NCI-H1436 treated with DMSO at 0.1 percent for 48 hours (cell line): ENCODE data around the gene SEMA5B.

Source experiments
- DNase-seq: peaks from one replicate; lab custom pipeline; 2025; lab: John Stamatoyannopoulos, UW

Gene SEMA5B

DNA sequence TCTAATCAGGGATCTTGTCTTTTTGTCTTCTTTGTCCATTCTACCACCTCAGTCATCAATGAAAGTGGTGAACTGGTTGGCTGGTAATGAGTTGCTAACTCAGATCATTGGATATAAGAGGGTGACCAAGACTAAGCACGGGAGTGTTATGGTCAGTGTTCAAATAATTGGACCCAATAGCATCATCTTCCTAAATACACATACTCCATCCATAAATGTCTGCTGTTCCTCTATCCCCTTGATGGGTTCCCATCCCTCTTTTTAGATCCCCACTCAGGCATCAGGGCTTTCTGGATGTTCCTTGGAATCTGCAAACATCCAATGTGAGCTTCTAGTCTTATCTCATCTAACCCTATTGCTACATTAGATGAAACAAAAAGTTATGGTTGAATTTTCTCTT is 3.5 kb downstream of the SEMA5B start:
- DNase-seq: no peak

DNA sequence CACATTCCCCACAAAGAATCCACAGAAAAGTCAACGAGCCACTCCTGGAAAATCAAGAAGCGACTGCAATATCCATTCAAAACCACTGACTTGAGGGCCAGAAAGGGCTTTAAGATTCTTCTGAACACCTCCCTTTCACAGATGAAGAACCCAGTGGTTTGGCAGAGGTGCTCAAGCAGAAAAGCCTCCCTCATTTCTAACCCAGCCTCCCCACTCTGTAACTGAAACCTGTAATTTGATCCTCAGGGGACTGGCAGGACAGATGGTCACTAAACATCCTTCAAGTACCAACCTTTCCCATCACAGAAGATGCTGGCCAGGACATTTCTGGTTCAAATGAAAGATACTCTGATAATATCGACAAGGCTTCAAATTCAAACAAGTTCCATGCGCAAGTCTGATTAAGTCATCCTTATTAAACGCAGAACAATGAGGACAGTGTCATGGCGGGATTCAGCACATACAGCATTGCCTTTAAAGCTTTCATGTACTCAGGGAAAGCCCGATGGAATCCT is 5.5 kb downstream of the SEMA5B start:
- no peak for DNase-seq

DNA sequence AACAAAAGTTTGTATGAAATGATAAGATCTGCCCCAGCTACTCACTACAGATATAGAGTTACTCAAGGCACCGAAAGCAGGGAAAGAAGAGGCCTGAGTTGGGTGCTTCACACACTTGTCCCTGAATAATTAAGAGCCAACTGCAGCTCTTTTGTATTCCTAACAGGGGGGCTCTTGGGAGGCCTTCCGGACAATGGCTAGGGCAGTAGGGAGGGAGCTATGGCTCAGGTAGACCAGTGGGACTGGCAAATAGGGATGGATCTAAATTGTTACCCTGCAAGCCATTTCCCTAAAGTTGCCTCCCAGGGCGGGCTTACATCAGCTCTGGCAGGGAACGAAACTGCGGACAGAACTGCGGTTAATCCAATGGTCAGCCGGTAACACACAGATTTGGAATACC is 6.2 kb downstream of the SEMA5B start:
- DNase-seq: no peak

DNA sequence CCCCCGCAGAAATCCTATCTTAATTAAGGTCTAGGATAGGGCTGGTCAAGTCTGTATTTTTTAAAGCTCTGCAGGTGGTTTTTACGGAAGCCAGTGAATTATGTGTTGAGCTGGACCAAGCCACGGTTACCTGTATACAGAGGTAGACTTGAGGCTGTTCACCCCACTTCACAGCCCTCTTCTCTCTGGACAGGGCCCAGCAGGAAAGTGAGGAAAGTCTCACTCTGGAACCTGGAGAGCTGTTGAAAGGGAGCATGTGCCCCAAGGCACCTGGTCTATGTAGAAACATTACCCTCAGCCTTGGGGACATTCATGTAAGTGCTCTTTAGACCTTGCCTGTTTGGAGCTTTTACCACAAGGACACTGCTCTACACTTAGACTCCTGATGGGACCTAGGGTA is 6.9 kb downstream of the SEMA5B start:
- DNase-seq: no peak

DNA sequence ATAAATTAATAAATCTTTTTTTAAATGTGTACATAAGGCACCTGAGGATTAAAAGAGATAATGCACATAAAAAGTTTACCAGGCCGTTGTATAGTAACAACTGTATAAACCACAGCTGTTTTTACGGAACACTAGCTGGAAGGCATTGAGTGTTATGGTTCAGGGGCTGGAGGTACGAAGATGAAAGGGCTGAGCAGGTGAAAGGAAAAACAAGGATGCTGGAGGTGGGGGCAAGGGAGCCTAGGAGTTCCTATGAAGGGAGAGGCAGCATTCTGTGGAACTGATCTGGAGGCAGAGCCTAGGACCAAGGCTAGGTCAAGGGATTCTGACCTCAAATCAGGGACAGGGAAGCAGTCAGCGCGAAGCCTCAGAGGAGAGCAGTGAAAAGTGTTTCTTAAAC is 8.0 kb downstream of the SEMA5B start:
- DNase-seq: no peak

DNA sequence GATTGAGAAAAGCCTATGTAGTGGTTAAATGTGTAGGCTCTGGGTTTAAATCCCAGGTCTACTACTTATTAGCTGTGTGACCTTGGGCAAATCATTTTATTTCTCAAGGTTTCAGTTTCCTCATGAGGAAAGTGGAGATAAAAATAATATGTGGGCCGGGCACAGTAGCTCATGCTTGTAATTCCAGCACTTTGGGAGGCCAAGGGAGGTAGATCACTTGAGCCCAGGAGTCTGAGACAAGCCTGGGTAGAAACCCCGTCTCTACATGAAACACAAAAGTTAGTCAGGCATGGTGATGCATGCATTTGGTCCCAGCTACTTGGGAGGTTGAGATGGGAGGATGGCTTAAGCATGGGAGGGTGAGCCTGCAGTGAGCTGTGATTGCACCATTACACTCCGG is 8.4 kb downstream of the SEMA5B start:
- no peak for DNase-seq

DNA sequence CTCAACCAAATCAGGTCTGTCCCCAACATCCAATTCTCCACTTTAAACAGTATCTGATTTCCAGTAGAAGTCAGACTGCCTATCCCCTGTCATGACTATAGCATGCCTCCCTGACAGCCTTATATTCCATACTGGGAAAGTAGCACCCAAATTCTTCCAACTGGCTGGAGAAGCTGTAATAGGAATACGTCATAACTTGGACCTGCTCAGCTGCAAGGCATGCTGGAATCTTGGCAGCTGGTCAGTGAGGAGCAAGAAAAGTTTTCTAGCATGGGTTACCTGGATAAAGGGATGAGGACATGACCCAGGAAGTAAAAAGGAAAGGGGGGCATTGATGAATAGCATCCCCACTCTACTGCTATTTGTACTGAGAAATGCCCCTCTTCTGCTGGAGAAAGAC is 8.9 kb downstream of the SEMA5B start:
- DNase-seq: no peak

DNA sequence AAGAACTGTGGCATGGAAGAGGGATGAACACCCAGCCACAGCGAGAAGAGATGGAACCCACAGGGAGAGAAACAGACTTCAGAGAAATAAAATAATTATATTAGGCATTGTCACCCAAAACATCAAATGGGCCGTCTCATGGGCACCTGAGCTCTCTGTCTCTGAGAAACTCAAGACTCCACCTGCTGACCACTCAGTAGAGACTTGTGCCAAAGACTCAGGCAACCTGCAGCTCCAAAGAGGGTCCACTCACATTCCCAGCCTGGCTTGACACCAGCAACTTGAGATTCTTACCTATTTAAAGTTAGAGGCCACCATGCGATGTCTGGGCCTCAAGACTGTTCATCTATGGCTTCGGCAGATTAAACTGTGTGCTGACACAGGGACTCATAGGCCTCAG is 12.0 kb downstream of the SEMA5B start:
- no peak for DNase-seq

DNA sequence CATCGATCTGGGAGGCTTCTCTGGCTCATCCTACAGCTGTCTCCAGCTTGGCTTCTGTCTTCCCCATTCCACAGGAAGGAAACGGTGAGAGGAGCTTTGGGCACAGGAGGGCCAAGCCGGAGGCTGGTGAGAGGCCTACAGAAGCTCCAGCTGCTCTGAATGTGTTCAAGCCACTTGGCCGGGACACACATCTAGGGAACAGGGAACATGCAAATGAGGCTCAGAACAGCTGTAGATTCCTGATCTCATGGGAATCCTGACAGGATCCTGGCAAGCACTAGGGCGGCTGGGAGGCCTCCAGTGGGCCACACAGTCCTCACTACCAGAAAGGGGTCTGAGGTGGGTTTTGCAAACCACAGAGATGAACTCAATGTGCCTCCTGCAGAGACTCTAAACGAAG is 13.7 kb downstream of the SEMA5B start:
- no peak for DNase-seq

GRCh38 chr3:123012652-123013051 is 14.9 kb downstream of the SEMA5B start:
- DNase-seq: no peak

GRCh38 chr3:123011447-123011846 is 16.1 kb downstream of the SEMA5B start:
- DNase-seq: no peak

DNA sequence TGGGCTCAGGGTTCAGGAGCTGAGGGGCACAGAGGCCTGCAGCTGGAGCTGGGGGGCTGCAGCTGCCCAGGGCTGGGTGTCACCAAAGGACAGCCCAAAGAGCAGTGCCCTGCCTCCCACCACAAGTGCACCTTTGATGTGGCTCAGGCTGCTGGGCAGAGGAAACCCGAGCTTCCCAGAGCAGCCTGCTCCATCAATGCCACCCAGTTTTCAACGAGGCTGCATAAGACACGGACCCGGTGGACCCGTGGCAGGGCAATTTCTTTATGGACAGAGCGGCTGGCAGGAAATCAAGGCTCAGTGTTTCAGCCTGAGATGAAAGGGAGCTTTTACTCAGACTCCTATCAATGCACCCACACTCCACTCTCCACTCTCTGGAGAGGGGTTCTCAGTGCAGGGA is 18.7 kb downstream of the SEMA5B start:
- DNase-seq: no peak

DNA sequence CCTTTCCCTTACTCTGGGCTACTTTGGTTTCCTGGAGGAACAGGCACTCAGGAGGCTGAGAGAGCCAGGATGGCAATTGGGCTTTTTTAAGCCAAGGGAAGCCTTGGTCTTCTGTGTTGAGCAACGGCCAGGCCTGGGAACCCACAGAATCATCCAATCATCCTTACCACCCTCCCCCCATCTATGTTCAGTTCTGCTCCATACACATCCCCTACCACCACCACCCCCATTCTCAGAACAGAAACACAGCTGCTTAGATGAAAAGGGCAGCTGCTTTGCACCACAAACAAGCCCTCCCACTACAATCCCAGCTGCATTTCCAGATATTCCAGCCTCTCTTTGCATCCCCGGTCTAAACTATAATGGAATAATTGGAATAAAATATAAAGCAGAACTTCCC is 21.0 kb downstream of the SEMA5B start:
- no peak for DNase-seq

DNA sequence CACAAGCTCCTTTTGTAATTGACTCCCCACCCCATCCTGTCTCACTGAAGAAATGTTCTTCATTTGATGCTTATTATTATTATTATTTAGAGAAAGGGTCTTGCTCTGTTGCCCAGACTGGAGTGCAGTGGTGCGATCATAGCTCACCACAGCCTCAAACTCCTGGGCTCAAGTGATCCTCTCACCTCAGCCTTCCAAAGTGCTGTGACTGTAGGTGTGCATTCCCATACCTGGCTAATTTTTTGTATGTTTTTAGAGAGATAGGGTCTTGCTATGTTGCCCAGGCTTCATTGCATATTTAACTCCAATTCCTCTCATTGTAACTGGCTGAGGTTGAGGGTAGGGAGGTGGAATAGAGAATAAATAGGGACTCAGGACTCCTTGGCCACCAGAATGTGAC is 22.3 kb downstream of the SEMA5B start:
- DNase-seq: no peak

DNA sequence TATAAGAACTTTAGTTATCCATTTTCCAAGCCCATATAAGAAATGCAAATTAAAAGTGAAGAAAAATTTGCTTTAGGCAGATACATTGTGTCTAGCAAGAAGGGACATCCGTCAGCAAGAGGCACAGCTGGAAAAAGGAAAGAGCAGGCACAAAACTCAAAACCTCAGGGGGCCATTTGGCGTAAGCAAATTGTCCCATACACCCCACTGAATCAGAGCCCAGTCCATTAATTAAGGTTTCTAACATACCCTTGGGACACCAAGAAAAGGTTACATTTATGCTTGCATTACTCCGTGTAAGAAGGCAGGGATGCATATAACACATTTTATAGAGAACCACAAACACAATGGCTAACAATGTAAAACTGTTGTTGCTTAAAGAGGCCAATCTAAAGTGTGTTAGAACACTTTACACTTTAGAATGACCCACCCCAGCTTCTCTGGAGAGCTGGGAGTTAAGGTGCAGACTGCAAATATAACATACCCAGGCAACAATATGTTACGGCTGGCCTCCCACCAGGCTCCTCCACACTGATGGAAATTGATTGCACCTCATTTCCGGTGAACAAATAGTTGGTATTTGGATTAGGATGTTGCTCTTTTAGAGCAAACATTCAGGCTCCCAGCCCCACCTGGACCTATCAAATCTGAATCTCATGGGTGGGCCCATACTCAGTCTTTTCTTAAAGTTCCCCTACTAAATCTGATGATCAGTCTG is 23.2 kb downstream of the SEMA5B start:
- DNase-seq: no peak

GRCh38 chr3:123002749-123003497 is 24.6 kb downstream of the SEMA5B start:
- no peak for DNase-seq

GRCh38 chr3:123002100-123002748 is 25.3 kb downstream of the SEMA5B start:
- no peak for DNase-seq

DNA sequence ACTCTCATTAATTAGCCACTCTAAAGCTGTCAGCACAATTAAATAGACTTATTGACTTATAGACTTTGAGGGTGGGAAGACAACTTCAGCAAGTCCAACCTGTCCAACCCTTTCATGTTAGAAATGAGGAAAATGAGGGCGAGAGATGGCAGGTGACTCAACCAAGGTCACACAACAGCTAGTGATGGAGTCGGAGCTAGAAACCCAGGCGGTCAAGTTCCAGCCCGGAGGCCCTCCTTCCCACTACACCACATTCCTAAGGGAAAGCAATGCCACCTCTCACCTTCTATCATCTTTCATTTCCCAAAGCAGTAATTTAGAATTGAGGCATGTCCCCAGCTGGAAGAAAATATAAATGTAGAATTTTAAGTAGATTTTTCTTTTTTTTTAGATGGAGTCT is 28.7 kb downstream of the SEMA5B start:
- DNase-seq: no peak

DNA sequence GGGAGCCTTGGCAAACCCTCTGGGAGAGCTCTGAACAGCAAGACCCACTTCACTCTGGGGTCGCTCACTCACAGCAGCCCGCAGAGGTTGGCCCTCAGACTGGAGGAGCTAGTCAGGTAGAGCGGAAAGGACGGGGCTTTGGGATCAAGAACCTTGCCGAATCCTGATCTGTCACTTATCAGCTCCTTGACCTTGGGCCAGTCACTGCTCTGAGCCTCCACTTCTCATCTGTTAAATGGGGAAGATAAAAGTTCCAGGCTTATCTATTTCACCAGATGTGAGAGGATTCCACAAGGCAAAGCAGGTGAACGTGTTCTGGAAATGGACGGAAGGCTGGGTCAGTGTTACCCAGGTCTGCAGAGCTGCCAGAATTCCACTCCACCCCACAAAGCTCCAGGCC is 29.4 kb downstream of the SEMA5B start:
- DNase-seq: no peak

- no peak for DNase-seq
Measured at GRCh38 chr3:122996038-122996580, 31.5 kb downstream of the SEMA5B start.

DNA sequence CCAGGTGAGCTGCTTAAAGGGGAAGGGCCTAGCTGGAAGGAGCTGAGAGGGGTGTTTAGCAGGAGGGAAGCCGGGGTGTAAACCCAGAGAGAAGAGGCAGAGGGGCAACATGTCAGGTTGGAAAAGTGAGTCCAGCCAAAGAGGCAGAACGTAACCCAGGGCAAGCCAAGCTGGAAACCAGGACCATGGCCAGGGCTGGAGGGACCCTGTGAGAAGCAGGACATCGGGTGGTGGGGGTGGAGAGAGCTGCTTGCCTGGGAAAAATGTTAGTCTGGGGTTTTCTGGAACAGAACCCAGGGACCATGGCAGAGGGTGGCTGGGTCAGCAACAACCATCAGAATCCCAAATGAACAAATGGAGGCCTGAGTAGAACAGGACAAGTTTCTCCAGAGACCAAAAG is 32.6 kb downstream of the SEMA5B start:
- DNase-seq: no peak

DNA sequence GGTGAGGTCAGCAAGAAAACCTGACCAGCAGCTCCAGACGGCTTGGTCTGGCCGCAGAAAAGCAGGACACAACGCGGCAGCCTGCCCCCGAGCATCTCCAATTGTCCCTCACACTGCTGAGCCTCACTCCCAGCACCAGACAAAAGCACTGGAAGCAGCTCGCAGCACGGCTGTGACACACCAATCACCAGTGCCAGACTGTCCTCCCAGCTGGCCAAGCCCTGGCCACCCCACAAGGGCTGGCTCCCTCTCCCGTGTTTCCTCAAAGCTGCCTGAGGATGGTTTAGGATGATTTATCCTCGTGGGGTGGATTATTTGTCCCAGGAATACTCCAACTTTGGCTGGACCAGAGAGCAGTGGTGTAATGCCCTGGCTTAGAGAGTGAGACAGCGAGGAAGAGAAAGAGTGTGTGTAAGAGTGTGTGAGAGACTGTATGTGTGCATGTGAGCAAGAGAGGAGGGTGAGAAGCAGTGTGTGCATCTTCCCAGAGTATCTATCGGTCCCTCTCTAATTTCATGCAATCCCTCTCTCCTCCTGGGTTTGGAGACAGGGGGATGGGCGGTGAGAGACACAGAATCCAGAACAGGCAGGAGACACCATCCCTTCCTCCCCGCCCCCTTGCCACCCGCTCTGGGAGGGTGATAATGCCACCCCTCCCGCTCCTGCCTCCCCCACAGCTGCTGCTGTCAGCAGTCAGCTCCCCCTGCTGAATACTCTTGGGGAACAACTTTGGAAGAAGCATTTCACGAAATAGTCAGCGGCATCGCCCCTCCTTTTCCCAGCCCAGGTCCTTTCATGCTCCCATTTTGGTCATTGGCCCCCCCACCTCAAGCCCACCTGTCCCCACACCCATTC is 34.2 kb downstream of the SEMA5B start:
- DNase-seq: no peak
